HepG2 (cell line): ENCODE measurements around the gene SAMD14. TPM values are rescaled to one million over a fixed set of nuclear protein-coding genes. Genes with fewer than 3 reads are reported as not detected.

Experiments
- ATF1 ChIP-seq: IDR thresholded peaks from 2 replicates; pipeline ENCODE4 v1.6.1; 2016; ENCODE audit warnings: mild to moderate bottlenecking, control low read depth
- CAMTA2 ChIP-seq: sonication (generic); formaldehyde crosslinking; IDR thresholded peaks from 2 replicates; pipeline ENCODE4 v1.4.0; 2020; ENCODE audit warnings: mild to moderate bottlenecking, missing genetic modification reagents, borderline replicate concordance
- DMAP1 ChIP-seq: IDR thresholded peaks from 2 replicates; pipeline ENCODE4 v1.6.1; 2016
- EHMT2 ChIP-seq: fragments of 200-600 bp; sonication (generic); IDR thresholded peaks from 2 replicates; pipeline ENCODE4 v1.7.0; 2017; ENCODE audit warnings: antibody characterized with exemption, low read depth, low read length, borderline replicate concordance
- KAT8 ChIP-seq: IDR thresholded peaks from 2 replicates; pipeline ENCODE4 v1.6.1; 2016; ENCODE audit warnings: missing genetic modification reagents, missing compliant biosample characterization
- MEF2D ChIP-seq: sonication (generic); formaldehyde crosslinking; IDR thresholded peaks from 2 replicates; pipeline ENCODE4 v1.5.1; 2020; ENCODE audit warnings: mild to moderate bottlenecking, missing genetic modification reagents
- NR3C1 ChIP-seq: sonication (generic); formaldehyde crosslinking; IDR thresholded peaks from 2 replicates; pipeline ENCODE4 v1.4.0; 2020; ENCODE audit warnings: missing genetic modification reagents
- RXRB ChIP-seq: IDR thresholded peaks from 2 replicates; pipeline ENCODE4 v1.6.1; 2016; ENCODE audit warnings: borderline replicate concordance, missing genetic modification reagents, missing compliant biosample characterization
- SIX1 ChIP-seq: sonication (generic); formaldehyde crosslinking; IDR thresholded peaks from 2 replicates; pipeline ENCODE4 v1.4.0; 2020; ENCODE audit warnings: missing genetic modification reagents, borderline replicate concordance
- ZFY ChIP-seq: sonication (generic); formaldehyde crosslinking; IDR thresholded peaks from 2 replicates; pipeline ENCODE4 v1.4.0; 2020; ENCODE audit warnings: missing genetic modification reagents
- ZNF30 ChIP-seq: sonication (generic); formaldehyde crosslinking; IDR thresholded peaks from 2 replicates; pipeline ENCODE4 v1.5.0; 2020; ENCODE audit warnings: mild to moderate bottlenecking, missing genetic modification reagents
- ZNF367 ChIP-seq: sonication (generic); formaldehyde crosslinking; IDR thresholded peaks from 2 replicates; pipeline ENCODE4 v1.4.0; 2020; ENCODE audit warnings: missing genetic modification reagents, borderline replicate concordance
- ZNF496 ChIP-seq: sonication (generic); formaldehyde crosslinking; IDR thresholded peaks from 2 replicates; pipeline ENCODE4 v1.8.1; 2023; ENCODE audit warnings: mild to moderate bottlenecking, moderate library complexity, missing genetic modification reagents; ENCODE audit not compliant: insufficient replicate concordance
- ZNF563 ChIP-seq: sonication (generic); formaldehyde crosslinking; IDR thresholded peaks from 2 replicates; pipeline ENCODE4 v1.8.0; 2022; ENCODE audit warnings: mild to moderate bottlenecking, moderate library complexity, missing genetic modification reagents
- ZSCAN9 ChIP-seq: IDR thresholded peaks from 2 replicates; pipeline ENCODE4 v1.6.1; 2016; ENCODE audit warnings: borderline replicate concordance
- polyA plus RNA-seq, 8 experiments: library from polyadenylated mRNA; depleted of rRNA in 3 of 8; stranded (reverse) in 7 of 8; unstranded in 1 of 8; fragments of >200 nt; fragmentation: Illumina TruSeq in 4 of 8; extraction: Trizol in 4 of 8; gene quantifications; 2 replicates each; pipeline versions ENCODE4 v1.2.1 to v1.2.3, GENCODE V29; 2011 to 2016; ENCODE audit warnings: low read depth in 4 of 8, missing spikeins in 1 of 8, mixed read lengths in 1 of 8; ENCODE audit not compliant: insufficient read depth in 1 of 8
- total RNA-seq, 5 experiments: library from RNA; depleted of rRNA; stranded (reverse); fragments of >200 nt; fragmentation: Illumina TruSeq; extraction: Trizol; gene quantifications; 2 replicates each; pipeline ENCODE4 v1.2.3, GENCODE V29; 2016; ENCODE audit warnings: low read depth in 1 of 5
- TF ChIP-seq, protein P1 (sequence below): sonication (generic); formaldehyde crosslinking; IDR thresholded peaks from 2 replicates; pipeline ENCODE4 v1.5.1; 2020; ENCODE audit warnings: mild to moderate bottlenecking, missing genetic modification reagents, borderline replicate concordance
- TF ChIP-seq, protein P2 (sequence below): IDR thresholded peaks from 2 replicates; pipeline ENCODE4 v1.6.1; 2016; ENCODE audit warnings: missing compliant biosample characterization, missing genetic modification reagents, borderline replicate concordance
- TF ChIP-seq, protein P3 (sequence below), 2 experiments: sonication (generic) in 1 of 2; formaldehyde crosslinking in 1 of 2; IDR thresholded peaks; 2 replicates each; pipeline versions ENCODE4 v1.4.0 to v1.6.1; 2018 to 2020; ENCODE audit warnings: missing genetic modification reagents in 2 of 2, borderline replicate concordance in 1 of 2, low read depth in 1 of 2, mild to moderate bottlenecking in 1 of 2, missing biosample characterization in 1 of 2
- TF ChIP-seq, protein P4 (sequence below): sonication (generic); formaldehyde crosslinking; IDR thresholded peaks from 2 replicates; pipeline ENCODE4 v1.4.0; 2020; ENCODE audit warnings: missing genetic modification reagents, borderline replicate concordance

SAMD14 gene
- total and polyA plus RNA-seq, 2 of the 13 experiments (the other 11 are each of a cell fraction or from before 2014, with no cell fraction given), result 0.07 to 0.22 TPM

DNA sequence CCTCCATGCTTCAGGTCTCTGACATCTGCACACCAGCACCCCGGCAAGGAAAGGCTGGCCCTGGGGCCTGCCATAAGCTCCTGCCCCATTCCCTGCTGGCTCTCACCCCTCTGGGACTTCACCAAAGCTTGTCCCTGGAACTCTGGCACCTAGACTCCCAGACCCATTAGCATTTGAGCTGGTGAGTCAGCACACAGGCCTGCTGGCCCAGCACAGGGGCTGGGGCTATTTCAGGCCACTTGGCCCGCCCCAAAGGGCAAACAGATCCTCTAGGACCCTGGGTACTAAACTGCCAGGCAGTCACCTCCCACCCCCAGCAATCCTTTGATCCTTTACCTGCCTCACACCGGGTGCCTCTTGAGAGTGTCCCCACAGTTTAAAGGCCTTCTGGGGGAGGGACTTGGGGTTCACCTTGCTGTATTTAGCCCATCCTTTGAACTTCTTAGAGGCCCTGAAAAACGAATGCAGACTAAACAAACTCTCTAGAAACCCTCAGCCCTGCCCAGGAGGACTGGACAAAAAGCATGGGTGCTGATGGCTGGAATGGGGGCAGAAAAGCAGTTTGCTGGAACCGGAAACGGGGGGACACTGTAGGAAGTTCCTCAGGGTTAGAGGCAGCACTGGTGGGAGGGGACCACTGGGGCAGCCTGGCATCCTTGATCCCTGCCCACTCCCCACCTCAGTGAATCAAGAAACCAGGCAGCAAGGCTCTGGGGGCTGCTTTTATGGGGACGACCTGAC, 3.2 kb upstream of the SAMD14 start (continued):
- TF ChIP-seq, protein P1, sequence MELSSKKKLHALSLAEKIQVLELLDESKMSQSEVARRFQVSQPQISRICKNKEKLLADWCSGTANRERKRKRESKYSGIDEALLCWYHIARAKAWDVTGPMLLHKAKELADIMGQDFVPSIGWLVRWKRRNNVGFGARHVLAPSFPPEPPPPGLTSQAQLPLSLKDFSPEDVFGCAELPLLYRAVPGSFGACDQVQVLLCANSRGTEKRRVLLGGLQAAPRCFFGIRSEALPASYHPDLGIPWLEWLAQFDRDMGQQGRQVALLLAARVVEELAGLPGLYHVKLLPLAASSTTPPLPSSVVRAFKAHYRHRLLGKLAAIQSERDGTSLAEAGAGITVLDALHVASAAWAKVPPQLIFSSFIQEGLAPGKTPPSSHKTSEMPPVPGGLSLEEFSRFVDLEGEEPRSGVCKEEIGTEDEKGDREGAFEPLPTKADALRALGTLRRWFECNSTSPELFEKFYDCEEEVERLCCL (CRISPR knock-in tag), result no peak
- TF ChIP-seq SIX1, result no peak
- peak; percentile 90 for TF ChIP-seq RXRB (CRISPR knock-in tag)
- no peak for TF ChIP-seq ZNF496 (CRISPR knock-in tag)
- TF ChIP-seq KAT8 (CRISPR knock-in tag), result peak; percentile 42
- no peak for TF ChIP-seq DMAP1 (CRISPR knock-in tag)
- TF ChIP-seq ZNF367 (CRISPR knock-in tag), result no peak
- TF ChIP-seq, protein P2, sequence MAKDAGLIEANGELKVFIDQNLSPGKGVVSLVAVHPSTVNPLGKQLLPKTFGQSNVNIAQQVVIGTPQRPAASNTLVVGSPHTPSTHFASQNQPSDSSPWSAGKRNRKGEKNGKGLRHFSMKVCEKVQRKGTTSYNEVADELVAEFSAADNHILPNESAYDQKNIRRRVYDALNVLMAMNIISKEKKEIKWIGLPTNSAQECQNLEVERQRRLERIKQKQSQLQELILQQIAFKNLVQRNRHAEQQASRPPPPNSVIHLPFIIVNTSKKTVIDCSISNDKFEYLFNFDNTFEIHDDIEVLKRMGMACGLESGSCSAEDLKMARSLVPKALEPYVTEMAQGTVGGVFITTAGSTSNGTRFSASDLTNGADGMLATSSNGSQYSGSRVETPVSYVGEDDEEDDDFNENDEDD (CRISPR knock-in tag), result peak; percentile 18; the same call in 1 of the 2 replicates
- no peak for TF ChIP-seq MEF2D (CRISPR knock-in tag)
- TF ChIP-seq ZNF30, result no peak
- TF ChIP-seq NR3C1, result no peak
- TF ChIP-seq, protein P3, sequence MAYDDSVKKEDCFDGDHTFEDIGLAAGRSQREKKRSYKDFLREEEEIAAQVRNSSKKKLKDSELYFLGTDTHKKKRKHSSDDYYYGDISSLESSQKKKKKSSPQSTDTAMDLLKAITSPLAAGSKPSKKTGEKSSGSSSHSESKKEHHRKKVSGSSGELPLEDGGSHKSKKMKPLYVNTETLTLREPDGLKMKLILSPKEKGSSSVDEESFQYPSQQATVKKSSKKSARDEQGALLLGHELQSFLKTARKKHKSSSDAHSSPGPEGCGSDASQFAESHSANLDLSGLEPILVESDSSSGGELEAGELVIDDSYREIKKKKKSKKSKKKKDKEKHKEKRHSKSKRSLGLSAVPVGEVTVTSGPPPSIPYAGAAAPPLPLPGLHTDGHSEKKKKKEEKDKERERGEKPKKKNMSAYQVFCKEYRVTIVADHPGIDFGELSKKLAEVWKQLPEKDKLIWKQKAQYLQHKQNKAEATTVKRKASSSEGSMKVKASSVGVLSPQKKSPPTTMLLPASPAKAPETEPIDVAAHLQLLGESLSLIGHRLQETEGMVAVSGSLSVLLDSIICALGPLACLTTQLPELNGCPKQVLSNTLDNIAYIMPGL (CRISPR knock-in tag; IDR thresholded peaks at IDR 0.05; ENCODE audit: borderline replicate concordance in 1 of 2, low read depth in 1 of 2), result no peak
- no peak for TF ChIP-seq ZNF563 (CRISPR knock-in tag)
- TF ChIP-seq CAMTA2 (CRISPR knock-in tag), result no peak
- TF ChIP-seq ZSCAN9 (CRISPR knock-in tag), result no peak
- TF ChIP-seq ATF1 (CRISPR knock-in tag), result no peak
- peak; percentile 56; the same call in 1 of the 2 replicates for TF ChIP-seq ZFY (CRISPR knock-in tag)
- no peak for TF ChIP-seq EHMT2
- TF ChIP-seq, protein P4, sequence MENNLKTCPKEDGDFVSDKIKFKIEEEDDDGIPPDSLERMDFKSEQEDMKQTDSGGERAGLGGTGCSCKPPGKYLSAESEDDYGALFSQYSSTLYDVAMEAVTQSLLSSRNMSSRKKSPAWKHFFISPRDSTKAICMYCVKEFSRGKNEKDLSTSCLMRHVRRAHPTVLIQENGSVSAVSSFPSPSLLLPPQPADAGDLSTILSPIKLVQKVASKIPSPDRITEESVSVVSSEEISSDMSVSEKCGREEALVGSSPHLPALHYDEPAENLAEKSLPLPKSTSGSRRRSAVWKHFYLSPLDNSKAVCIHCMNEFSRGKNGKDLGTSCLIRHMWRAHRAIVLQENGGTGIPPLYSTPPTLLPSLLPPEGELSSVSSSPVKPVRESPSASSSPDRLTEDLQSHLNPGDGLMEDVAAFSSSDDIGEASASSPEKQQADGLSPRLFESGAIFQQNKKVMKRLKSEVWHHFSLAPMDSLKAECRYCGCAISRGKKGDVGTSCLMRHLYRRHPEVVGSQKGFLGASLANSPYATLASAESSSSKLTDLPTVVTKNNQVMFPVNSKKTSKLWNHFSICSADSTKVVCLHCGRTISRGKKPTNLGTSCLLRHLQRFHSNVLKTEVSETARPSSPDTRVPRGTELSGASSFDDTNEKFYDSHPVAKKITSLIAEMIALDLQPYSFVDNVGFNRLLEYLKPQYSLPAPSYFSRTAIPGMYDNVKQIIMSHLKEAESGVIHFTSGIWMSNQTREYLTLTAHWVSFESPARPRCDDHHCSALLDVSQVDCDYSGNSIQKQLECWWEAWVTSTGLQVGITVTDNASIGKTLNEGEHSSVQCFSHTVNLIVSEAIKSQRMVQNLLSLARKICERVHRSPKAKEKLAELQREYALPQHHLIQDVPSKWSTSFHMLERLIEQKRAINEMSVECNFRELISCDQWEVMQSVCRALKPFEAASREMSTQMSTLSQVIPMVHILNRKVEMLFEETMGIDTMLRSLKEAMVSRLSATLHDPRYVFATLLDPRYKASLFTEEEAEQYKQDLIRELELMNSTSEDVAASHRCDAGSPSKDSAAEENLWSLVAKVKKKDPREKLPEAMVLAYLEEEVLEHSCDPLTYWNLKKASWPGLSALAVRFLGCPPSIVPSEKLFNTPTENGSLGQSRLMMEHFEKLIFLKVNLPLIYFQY (CRISPR knock-in tag), result peak; percentile 89; the same call in 1 of the 2 replicates
